Measurements from ENCODE around the gene ACP3. TPM values are rescaled to one million over a fixed set of nuclear protein-coding genes. Genes with fewer than 3 reads are reported as not detected.
A peak's percentile ranks its signal among the peaks of the same experiment; 100 is the strongest.

ACP3 gene
- total and polyA plus RNA-seq, 2 of the 13 experiments (the other 11 are each of a cell fraction or from before 2014, with no cell fraction given) = not detected

DNA sequence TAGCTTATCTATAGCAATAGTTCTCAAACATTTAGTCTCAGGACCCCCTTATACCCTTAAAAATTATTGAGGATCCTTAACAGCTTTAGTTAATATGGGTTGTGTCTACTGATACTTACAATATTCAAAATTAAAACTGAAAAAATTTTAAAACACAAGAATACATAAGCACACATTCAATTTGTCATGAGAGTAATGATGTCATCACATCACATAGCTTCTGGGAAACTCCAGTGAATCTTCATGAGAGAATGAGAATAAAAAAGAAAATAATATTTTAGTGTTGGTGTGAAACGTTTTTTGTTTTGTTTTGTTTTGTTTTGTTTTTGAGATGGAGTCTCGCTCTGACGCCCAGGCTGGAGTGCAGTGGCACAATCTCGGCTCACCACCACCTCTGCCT is 25.2 kb upstream of the ACP3 start:
- ChIA-PET CTCF (ENCODE audit: low intra/inter-chr PET ratio, low total read pairs) (no interaction called here), POLR2A (no interaction called here)
- TF ChIP-seq CREB1 (IDR thresholded peaks at IDR 0.05) (peak; percentile 55), CREB1 (CRISPR knock-in tag; IDR thresholded peaks at IDR 0.05) (no peak), PCBP1 (IDR thresholded peaks at IDR 0.05; ENCODE audit: borderline replicate concordance, low read depth, low read length) (no peak), ATF7 (IDR thresholded peaks at IDR 0.05) (peak; percentile 84), ATF7 (CRISPR knock-in tag; IDR thresholded peaks at IDR 0.05) (no peak), ZNF83 (CRISPR knock-in tag; IDR thresholded peaks at IDR 0.05; ENCODE audit: borderline replicate concordance) (no peak), EP300 (IDR thresholded peaks at IDR 0.05; ENCODE audit: low read depth in 2 of 2, low read length in 2 of 2) (no peak), EP300 (CRISPR knock-in tag; IDR thresholded peaks at IDR 0.05; ENCODE audit: borderline replicate concordance) (no peak)
- TF ChIP-seq, protein P1, sequence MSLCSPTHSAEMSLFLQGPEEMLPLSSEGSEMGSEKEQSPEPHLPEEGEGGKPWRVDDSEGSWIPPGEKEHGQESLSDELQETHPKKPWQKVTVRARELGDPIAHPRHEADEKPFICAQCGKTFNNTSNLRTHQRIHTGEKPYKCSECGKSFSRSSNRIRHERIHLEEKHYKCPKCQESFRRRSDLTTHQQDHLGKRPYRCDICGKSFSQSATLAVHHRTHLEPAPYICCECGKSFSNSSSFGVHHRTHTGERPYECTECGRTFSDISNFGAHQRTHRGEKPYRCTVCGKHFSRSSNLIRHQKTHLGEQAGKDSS (CRISPR knock-in tag; IDR thresholded peaks at IDR 0.05; ENCODE audit: borderline replicate concordance, low read depth) = no peak
- ATAC-seq (no peak), DNase-seq (ENCODE audit: low spot score) (no peak), FAIRE-seq (no peak)
- BruUV-seq (replicated peaks) = no TSS peak
- H3K27me3 ChIP-seq (ENCODE audit: control insufficient read depth in 1 of 2, insufficient read depth in 2 of 2, low read length in 2 of 2) = no peaks in the 10 kb centered on the region
- no peak overlapping the region for H2AFZ ChIP-seq (ENCODE audit: low read length)
- H3K4me3 ChIP-seq (replicated peaks in 1 of 3; ENCODE audit: insufficient read depth in 1 of 3, low read depth in 2 of 3, low read length in 3 of 3) = no peak overlapping the region
- no peaks in the 10 kb centered on the region for H3K36me3 ChIP-seq (replicated peaks in 1 of 2; ENCODE audit: control insufficient read depth in 1 of 2, insufficient read depth in 2 of 2, low read length in 2 of 2)
- peaks cover 7% of the 10 kb centered on the region for H3K9me3 ChIP-seq (ENCODE audit: low read length)
- no peak overlapping the region for H3K4me2 ChIP-seq (ENCODE audit: low read depth, low read length)
- no peaks in the 10 kb centered on the region for H4K20me1 ChIP-seq (ENCODE audit: insufficient read depth, low read length)
- in situ Hi-C loops (cut with HindIII; ENCODE audit: extremely low pct_ligation_motif_present, low pct_unique_long_range_greater_than_20kb) = no loop called here
- intact Hi-C loops (cut with micrococcal nuclease; ENCODE audit: unreplicated experiment) = no loop called here
- no peaks in the 10 kb centered on the region for H3K79me2 ChIP-seq (ENCODE audit: insufficient read depth, low read length)
- no peak overlapping the region for H3K9ac ChIP-seq (ENCODE audit: insufficient read depth, low read depth, low read length)
- H3K27ac ChIP-seq (ENCODE audit: extremely low read length, insufficient read depth, low read length) = no peak overlapping the region
- 1% methylated on average over 4 of the region's 4 CpGs for WGBS (ENCODE audit: low lambda C conversion rate)
- H3K4me1 ChIP-seq (ENCODE audit: insufficient read depth, low read length) = no peaks in the 10 kb centered on the region

DNA sequence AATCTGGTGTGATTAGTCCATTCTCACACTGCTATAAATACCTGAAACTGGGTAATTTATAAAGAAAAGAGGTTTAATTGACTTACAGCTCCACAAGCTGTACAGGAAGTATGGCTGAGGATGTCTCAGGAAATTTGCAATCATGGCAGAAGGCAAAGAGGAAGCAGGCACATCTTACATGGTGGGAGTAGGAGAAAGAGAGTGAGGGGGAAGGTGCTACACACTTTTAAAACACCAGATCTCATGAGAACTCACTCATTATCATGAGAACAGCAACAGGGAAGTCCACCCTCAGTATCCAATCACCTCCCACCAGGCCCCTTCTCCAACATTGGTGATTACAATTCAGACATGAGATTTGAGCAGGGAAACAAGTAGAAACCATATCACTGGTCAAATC is 24.0 kb upstream of the ACP3 start:
- no peak overlapping the region for H3K9ac ChIP-seq (ENCODE audit: insufficient read depth, low read depth, low read length)
- no peaks in the 10 kb centered on the region for H3K79me2 ChIP-seq (ENCODE audit: insufficient read depth, low read length)
- H3K9me3 ChIP-seq (ENCODE audit: low read length) = peaks cover under 1% of the 10 kb centered on the region; the same call in 1 of the 2 replicates
- H2AFZ ChIP-seq (ENCODE audit: low read length) = no peak overlapping the region
- no peaks in the 10 kb centered on the region for H3K36me3 ChIP-seq (replicated peaks in 1 of 2; ENCODE audit: control insufficient read depth in 1 of 2, insufficient read depth in 2 of 2, low read length in 2 of 2)
- in situ Hi-C loops (cut with HindIII; ENCODE audit: extremely low pct_ligation_motif_present, low pct_unique_long_range_greater_than_20kb) = no loop called here
- no peak overlapping the region for H3K4me2 ChIP-seq (ENCODE audit: low read depth, low read length)
- CTCF ChIA-PET (ENCODE audit: low intra/inter-chr PET ratio, low total read pairs) = no interaction called here
- H3K4me1 ChIP-seq (ENCODE audit: insufficient read depth, low read length) = no peaks in the 10 kb centered on the region
- ATAC-seq (no peak), DNase-seq (ENCODE audit: low spot score) (no peak), FAIRE-seq (no peak)
- H4K20me1 ChIP-seq (ENCODE audit: insufficient read depth, low read length) = no peaks in the 10 kb centered on the region
- BruUV-seq (replicated peaks) = no TSS peak
- POLR2A ChIA-PET = no interaction called here
- intact Hi-C loops (cut with micrococcal nuclease; ENCODE audit: unreplicated experiment) = no loop called here
- no peaks in the 10 kb centered on the region for H3K27me3 ChIP-seq (ENCODE audit: control insufficient read depth in 1 of 2, insufficient read depth in 2 of 2, low read length in 2 of 2)
- no peak overlapping the region for H3K4me3 ChIP-seq (replicated peaks in 1 of 3; ENCODE audit: insufficient read depth in 1 of 3, low read depth in 2 of 3, low read length in 3 of 3)
- no peak overlapping the region for H3K27ac ChIP-seq (ENCODE audit: extremely low read length, insufficient read depth, low read length)
- no peak for TF ChIP-seq ZNF430 (CRISPR knock-in tag; IDR thresholded peaks at IDR 0.05)
- no peak for TF ChIP-seq ETV5 (CRISPR knock-in tag; IDR thresholded peaks at IDR 0.05; ENCODE audit: borderline replicate concordance)
- TF ChIP-seq, protein P2, sequence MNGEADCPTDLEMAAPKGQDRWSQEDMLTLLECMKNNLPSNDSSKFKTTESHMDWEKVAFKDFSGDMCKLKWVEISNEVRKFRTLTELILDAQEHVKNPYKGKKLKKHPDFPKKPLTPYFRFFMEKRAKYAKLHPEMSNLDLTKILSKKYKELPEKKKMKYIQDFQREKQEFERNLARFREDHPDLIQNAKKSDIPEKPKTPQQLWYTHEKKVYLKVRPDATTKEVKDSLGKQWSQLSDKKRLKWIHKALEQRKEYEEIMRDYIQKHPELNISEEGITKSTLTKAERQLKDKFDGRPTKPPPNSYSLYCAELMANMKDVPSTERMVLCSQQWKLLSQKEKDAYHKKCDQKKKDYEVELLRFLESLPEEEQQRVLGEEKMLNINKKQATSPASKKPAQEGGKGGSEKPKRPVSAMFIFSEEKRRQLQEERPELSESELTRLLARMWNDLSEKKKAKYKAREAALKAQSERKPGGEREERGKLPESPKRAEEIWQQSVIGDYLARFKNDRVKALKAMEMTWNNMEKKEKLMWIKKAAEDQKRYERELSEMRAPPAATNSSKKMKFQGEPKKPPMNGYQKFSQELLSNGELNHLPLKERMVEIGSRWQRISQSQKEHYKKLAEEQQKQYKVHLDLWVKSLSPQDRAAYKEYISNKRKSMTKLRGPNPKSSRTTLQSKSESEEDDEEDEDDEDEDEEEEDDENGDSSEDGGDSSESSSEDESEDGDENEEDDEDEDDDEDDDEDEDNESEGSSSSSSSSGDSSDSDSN (CRISPR knock-in tag; IDR thresholded peaks at IDR 0.05) = no peak
- no peak for TF ChIP-seq TP53 (CRISPR knock-in tag; conservative IDR thresholded peaks at IDR 0.05)
- TF ChIP-seq, protein P3, sequence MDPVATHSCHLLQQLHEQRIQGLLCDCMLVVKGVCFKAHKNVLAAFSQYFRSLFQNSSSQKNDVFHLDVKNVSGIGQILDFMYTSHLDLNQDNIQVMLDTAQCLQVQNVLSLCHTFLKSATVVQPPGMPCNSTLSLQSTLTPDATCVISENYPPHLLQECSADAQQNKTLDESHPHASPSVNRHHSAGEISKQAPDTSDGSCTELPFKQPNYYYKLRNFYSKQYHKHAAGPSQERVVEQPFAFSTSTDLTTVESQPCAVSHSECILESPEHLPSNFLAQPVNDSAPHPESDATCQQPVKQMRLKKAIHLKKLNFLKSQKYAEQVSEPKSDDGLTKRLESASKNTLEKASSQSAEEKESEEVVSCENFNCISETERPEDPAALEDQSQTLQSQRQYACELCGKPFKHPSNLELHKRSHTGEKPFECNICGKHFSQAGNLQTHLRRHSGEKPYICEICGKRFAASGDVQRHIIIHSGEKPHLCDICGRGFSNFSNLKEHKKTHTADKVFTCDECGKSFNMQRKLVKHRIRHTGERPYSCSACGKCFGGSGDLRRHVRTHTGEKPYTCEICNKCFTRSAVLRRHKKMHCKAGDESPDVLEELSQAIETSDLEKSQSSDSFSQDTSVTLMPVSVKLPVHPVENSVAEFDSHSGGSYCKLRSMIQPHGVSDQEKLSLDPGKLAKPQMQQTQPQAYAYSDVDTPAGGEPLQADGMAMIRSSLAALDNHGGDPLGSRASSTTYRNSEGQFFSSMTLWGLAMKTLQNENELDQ (CRISPR knock-in tag; IDR thresholded peaks at IDR 0.05; ENCODE audit: borderline replicate concordance) = no peak
- TF ChIP-seq HNRNPL (IDR thresholded peaks at IDR 0.05; ENCODE audit: low read depth, low read length) = no peak

All from HepG2 (cell line).